ENCODE data around the gene OR4C11.

The OR4C11 gene

GRCh38 chr11:55607545-55607944, at the start of gene OR4C11:
Gene OR4C11, minus strand, starts transcription at chr11:55607645. Its CDS starts 3,272 bp downstream, at chr11:55604373.
- DNase-seq (ENCODE audit: low read depth in 2 of 2): no peak

- no peak for DNase-seq (ENCODE audit: low read depth in 2 of 2)
Measured at GRCh38 chr11:55655096-55655495, 47.7 kb upstream of the OR4C11 start.

- DNase-seq (ENCODE audit: low read depth in 2 of 2): no peak
Measured at GRCh38 chr11:55652560-55652959, 45.1 kb upstream of the OR4C11 start.

GRCh38 chr11:55648027-55648426, 40.6 kb upstream of the OR4C11 start, which contains the start of gene OR4S2:
Gene OR4S2, plus strand, starts transcription at chr11:55648327. Its CDS starts 2,577 bp downstream, at chr11:55650904.
- DNase-seq (ENCODE audit: low read depth in 2 of 2): no peak

GRCh38 chr11:55634813-55635212, 27.4 kb upstream of the OR4C11 start, which contains the start of gene OR4P4:
Gene OR4P4, plus strand, starts transcription at chr11:55635113.
- DNase-seq (ENCODE audit: low read depth in 2 of 2): no peak

- DNase-seq (ENCODE audit: low read depth in 2 of 2): no peak
Measured at GRCh38 chr11:55624531-55624930, 17.1 kb upstream of the OR4C11 start.

- DNase-seq (ENCODE audit: low read depth in 2 of 2): no peak
Measured at GRCh38 chr11:55572548-55572947, 34.9 kb downstream of the OR4C11 start.

- no peak for DNase-seq (ENCODE audit: low read depth in 2 of 2)
Measured at GRCh38 chr11:55571828-55572227, 35.6 kb downstream of the OR4C11 start, which contains the start of gene OR4C16. Gene OR4C16, plus strand, starts transcription at chr11:55572128. Its CDS starts 0 bp downstream, at chr11:55572128.

GRCh38 chr11:55554169-55554568, 53.3 kb downstream of the OR4C11 start, which contains the start of gene OR4C15:
Gene OR4C15, plus strand, starts transcription at chr11:55554469. Its CDS starts 0 bp downstream, at chr11:55554469.
- DNase-seq (ENCODE audit: low read depth in 2 of 2): no peak
